ENCODE measurements around the gene FBXO42. TPM values are rescaled to one million over a fixed set of nuclear protein-coding genes. Genes with fewer than 3 reads are reported as not detected.

FBXO42 gene
- polyA plus RNA-seq, 3 donors, result 11.6 to 18.4 (median 16.9) TPM

DNA sequence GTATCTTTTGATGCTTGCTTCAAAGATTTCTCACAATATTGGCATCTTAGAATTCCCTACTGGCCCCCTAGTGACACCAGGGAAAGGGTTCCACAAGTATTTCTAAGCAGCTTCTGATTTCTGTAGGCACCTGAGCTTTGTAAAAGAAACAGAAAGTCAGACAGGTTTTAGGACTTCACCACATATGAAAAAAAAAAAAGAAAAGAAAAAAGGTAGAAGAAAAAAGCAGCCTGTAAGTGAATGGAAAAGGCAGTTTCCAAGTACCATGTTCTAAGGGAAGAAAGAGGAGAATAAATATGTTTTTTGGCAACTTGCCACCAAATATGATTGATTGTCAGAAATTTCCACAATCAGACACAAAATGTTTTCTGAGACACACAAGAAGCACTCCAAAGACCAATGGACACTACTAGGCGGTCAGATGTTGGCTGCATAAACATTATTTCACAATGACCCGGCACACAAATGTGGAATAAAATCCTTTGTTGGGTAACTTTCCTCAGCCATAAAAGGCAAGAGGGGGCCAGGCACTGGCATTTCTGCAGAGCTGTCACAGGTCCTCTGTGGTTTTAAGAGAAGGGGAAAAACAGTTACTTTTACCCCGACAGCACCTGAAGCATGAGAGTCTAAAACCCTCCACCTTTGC lies 102.6 kb downstream of the FBXO42 start:
- no peak overlapping the region for H3K4me3 ChIP-seq (replicated peaks in 1 of 3; ENCODE audit: low read depth in 2 of 3, low read length in 3 of 3)
- no CpG with 5 or more reads among the region's 3 CpGs for WGBS (ENCODE audit: insufficient coverage)
- peaks cover 61 to 84% of the 10 kb centered on the region in 2 donors for H3K36me3 ChIP-seq (replicated peaks in 1 of 2; ENCODE audit: control insufficient read depth in 1 of 2, insufficient read depth in 2 of 2, low read length in 2 of 2)
- peaks cover 42% of the 10 kb centered on the region for H4K20me1 ChIP-seq (ENCODE audit: insufficient read depth, low read length)
- H3K4me1 ChIP-seq (ENCODE audit: control insufficient read depth in 1 of 2, insufficient read depth in 2 of 2, low read length in 2 of 2), result peaks cover 16 to 23% of the 10 kb centered on the region in 2 donors
- Mint-ChIP-seq H3K9me3 (no peaks in the 10 kb centered on the region), H3K4me3 (no peak overlapping the region), H3K27me3 (ENCODE audit: low read depth in 3 of 3) (peaks cover 0 to 3% (median 0%) of the 10 kb centered on the region in 3 donors), H3K27ac (peak overlapping the region in 1 of 7 donors; percentile 51), H3K36me3 (peaks cover 62 to 72% of the 10 kb centered on the region in 2 donors), H3K4me1 (peaks cover 27% of the 10 kb centered on the region)
- H3K9me3 ChIP-seq (replicated peaks in 1 of 2; ENCODE audit: control insufficient read depth in 1 of 2, insufficient read depth in 1 of 2, low read length in 2 of 2), result no peaks in the 10 kb centered on the region
- H3K27me3 ChIP-seq (ENCODE audit: control insufficient read depth in 2 of 2, insufficient read depth in 2 of 2, low read length in 2 of 2), result no peaks in the 10 kb centered on the region
- TF ChIP-seq, protein P1, sequence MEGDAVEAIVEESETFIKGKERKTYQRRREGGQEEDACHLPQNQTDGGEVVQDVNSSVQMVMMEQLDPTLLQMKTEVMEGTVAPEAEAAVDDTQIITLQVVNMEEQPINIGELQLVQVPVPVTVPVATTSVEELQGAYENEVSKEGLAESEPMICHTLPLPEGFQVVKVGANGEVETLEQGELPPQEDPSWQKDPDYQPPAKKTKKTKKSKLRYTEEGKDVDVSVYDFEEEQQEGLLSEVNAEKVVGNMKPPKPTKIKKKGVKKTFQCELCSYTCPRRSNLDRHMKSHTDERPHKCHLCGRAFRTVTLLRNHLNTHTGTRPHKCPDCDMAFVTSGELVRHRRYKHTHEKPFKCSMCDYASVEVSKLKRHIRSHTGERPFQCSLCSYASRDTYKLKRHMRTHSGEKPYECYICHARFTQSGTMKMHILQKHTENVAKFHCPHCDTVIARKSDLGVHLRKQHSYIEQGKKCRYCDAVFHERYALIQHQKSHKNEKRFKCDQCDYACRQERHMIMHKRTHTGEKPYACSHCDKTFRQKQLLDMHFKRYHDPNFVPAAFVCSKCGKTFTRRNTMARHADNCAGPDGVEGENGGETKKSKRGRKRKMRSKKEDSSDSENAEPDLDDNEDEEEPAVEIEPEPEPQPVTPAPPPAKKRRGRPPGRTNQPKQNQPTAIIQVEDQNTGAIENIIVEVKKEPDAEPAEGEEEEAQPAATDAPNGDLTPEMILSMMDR (IDR thresholded peaks at IDR 0.05), result no peak
- intact Hi-C loops (cut with micrococcal nuclease), result loop anchor here (10.0 kb wide), 2 partner anchors 115 to 165 kb away; partner anchors contain the start of gene SZRD1 (in 1 of the 2)
- no peak overlapping the region for H3K4me2 ChIP-seq (replicated peaks; ENCODE audit: extremely low read depth, low read length, poor library complexity, severe bottlenecking)
- H3K27ac ChIP-seq (ENCODE audit: low read depth in 1 of 2, low read length in 2 of 2), result peak overlapping the region in 1 of 2 donors; percentile 21
- H2AFZ ChIP-seq (ENCODE audit: insufficient read depth, low read depth, low read length, poor library complexity, severe bottlenecking), result no peak overlapping the region
- H3K9ac ChIP-seq (ENCODE audit: insufficient read depth, low read length, poor library complexity, severe bottlenecking), result no peak overlapping the region
- DNase-seq, result no peak
- no peaks in the 10 kb centered on the region for H3K79me2 ChIP-seq (ENCODE audit: insufficient read depth, low read length)

DNA sequence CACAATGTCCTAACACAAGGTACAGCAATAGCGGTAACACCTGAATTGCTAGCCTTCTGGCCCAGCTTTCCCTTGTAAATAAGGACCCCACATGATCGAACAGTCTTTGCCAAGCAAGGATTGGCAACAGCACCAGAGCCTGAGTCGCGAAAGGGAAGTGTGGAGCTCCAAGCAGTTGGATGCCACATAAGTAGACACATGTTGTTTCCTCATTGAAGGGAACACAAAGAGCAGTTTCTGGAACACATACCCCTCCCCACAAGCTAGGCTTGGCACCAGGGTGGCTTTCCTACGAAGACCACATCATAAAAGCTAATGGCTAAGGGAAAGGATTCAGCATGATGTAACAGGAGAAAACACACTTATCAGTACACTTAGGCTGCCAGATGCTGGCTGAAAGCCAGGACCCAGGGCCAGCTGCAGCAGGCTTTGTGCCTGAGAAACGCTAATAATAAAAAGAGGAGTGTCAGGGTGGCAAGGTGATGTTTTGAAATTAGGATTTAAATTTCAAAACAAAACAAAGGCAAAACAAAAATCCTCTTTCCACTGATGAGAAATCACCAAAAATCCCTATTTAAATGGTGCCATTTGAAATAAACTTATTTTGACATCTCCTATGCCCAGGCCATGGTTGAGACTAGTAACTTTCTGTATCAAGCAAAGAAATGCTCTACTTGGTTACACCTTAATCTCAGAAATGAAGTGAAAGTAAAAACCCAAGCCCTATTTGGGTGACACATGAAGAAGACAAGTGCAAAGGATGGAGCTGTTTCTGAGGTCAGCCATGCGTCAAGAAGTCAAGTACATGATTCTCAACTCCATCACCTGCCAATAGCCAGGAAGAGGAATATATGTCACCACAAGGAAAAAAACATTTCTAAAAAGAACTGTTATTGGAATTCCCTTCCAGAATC lies 103.4 kb downstream of the FBXO42 start:
- Histone ChIP-seq H3K4me1 (ENCODE audit: control insufficient read depth in 1 of 2, insufficient read depth in 2 of 2, low read length in 2 of 2) (peaks cover 20 to 23% of the 10 kb centered on the region in 2 donors), H3K4me2 (replicated peaks; ENCODE audit: extremely low read depth, low read length, poor library complexity, severe bottlenecking) (no peak overlapping the region), H3K4me3 (replicated peaks in 1 of 3; ENCODE audit: low read depth in 2 of 3, low read length in 3 of 3) (no peak overlapping the region), H2AFZ (ENCODE audit: insufficient read depth, low read depth, low read length, poor library complexity, severe bottlenecking) (no peak overlapping the region), H3K27ac (ENCODE audit: low read depth in 1 of 2, low read length in 2 of 2) (peak overlapping the region in 1 of 2 donors; percentile 10), H4K20me1 (ENCODE audit: insufficient read depth, low read length) (peaks cover 49% of the 10 kb centered on the region), H3K36me3 (replicated peaks in 1 of 2; ENCODE audit: control insufficient read depth in 1 of 2, insufficient read depth in 2 of 2, low read length in 2 of 2) (peaks cover 53 to 75% of the 10 kb centered on the region in 2 donors), H3K9me3 (replicated peaks in 1 of 2; ENCODE audit: control insufficient read depth in 1 of 2, insufficient read depth in 1 of 2, low read length in 2 of 2) (no peaks in the 10 kb centered on the region), H3K27me3 (ENCODE audit: control insufficient read depth in 2 of 2, insufficient read depth in 2 of 2, low read length in 2 of 2) (no peaks in the 10 kb centered on the region), H3K79me2 (ENCODE audit: insufficient read depth, low read length) (no peaks in the 10 kb centered on the region), H3K9ac (ENCODE audit: insufficient read depth, low read length, poor library complexity, severe bottlenecking) (no peak overlapping the region)
- no peak for DNase-seq
- Mint-ChIP-seq H3K4me1 (peaks cover 30% of the 10 kb centered on the region), H3K27me3 (ENCODE audit: low read depth in 3 of 3) (peaks cover 0 to 3% (median 0%) of the 10 kb centered on the region in 3 donors), H3K4me3 (no peak overlapping the region), H3K27ac (peak overlapping the region in 4 of 7 donors; percentile 19 to 64 (median 44)), H3K36me3 (peaks cover 54 to 63% of the 10 kb centered on the region in 2 donors), H3K9me3 (no peaks in the 10 kb centered on the region)
- intact Hi-C loops (cut with micrococcal nuclease), result loop anchor here (10.0 kb wide), 2 partner anchors 116 to 164 kb away; partner anchors contain the start of gene SZRD1 (in 1 of the 2)
- 8% methylated on average over 2 of the region's 7 CpGs for WGBS (ENCODE audit: insufficient coverage)
- TF ChIP-seq, protein P1 (IDR thresholded peaks at IDR 0.05), result no peak

Data from CD14-positive monocyte (primary cell).